Fibroblast of pulmonary artery (primary cell): ENCODE measurements around the gene HES3.

Source experiments
- DNase-seq: peaks from one replicate; pipeline ENCODE4 v3.0.0-alpha.2; 2010; ENCODE audit warnings: low read depth
- H3K4me3 ChIP-seq: replicated peaks from 2 replicates; pipeline ENCODE4 v1.5.1; 2011; ENCODE audit warnings: low read depth, mild to moderate bottlenecking, control low read depth, low read length, moderate library complexity
- TF ChIP-seq, protein P1 (sequence below): IDR thresholded peaks from 2 replicates; pipeline ENCODE4 v1.5.1; 2011; ENCODE audit warnings: mild to moderate bottlenecking, control low read depth, low read length, inconsistent platforms; ENCODE audit errors: missing control alignments

HES3 gene

DNA sequence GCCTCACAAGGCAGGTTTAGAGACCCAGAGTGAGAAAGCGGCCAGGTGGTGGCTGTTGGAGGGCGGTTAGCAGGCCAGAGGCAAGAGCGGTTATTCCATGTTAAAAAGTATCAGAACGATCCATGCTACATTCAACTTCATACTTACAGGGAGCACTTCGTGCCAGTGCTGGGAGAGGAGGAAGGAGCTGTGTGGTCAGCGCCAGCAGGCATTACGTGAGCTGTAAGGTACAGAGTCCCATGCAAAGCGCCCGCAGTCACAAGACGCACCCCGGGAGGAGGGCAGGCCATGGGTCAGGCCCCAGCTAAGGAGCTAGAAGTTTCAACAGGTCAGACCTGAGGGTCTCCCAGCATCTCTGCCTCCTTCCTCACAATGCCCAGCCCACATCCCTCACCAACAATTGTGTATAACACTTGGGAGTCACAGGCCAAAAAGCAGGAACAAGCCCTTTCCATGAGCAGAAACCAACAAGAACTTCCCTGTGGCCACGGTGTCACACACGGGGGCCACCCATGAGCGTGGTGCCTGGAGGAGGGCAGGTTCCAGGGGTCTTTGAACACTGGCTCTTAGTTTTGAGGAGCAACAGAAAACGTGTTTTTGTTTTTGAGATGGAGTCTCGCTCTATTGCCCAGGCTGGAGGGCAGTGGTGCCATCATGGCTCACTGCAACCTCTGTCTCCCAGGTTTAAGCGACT lies 38.7 kb downstream of the HES3 start:
- DNase-seq, result no peak
- H3K4me3 ChIP-seq, result no peak overlapping the region
- TF ChIP-seq, protein P1, sequence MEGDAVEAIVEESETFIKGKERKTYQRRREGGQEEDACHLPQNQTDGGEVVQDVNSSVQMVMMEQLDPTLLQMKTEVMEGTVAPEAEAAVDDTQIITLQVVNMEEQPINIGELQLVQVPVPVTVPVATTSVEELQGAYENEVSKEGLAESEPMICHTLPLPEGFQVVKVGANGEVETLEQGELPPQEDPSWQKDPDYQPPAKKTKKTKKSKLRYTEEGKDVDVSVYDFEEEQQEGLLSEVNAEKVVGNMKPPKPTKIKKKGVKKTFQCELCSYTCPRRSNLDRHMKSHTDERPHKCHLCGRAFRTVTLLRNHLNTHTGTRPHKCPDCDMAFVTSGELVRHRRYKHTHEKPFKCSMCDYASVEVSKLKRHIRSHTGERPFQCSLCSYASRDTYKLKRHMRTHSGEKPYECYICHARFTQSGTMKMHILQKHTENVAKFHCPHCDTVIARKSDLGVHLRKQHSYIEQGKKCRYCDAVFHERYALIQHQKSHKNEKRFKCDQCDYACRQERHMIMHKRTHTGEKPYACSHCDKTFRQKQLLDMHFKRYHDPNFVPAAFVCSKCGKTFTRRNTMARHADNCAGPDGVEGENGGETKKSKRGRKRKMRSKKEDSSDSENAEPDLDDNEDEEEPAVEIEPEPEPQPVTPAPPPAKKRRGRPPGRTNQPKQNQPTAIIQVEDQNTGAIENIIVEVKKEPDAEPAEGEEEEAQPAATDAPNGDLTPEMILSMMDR, result no peak

DNA sequence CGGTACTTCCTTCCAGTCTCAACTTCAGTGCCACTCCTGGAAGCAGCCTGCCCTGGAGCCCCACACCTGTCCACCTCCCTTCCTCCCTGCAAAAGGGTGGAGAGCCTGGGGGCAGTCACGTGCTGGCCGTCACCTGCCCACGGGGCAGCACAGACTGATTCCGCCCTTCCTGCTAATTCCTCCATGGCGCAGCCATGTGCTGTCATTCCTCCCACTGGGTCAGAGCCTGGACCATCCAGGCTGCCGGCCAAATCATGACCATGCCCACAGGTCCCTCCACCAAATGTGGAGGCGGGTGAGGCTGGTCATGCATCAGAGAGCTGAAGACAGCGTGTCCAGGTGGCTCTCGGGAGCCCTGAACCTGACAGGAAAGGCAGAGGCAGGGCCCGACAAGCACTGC lies 41.4 kb downstream of the HES3 start:
- no peak for DNase-seq
- TF ChIP-seq, protein P1, result no peak
- no peak overlapping the region for H3K4me3 ChIP-seq

GRCh38 chr1:6286266-6286665 lies 42.3 kb downstream of the HES3 start:
- TF ChIP-seq, protein P1, result no peak
- no peak for DNase-seq
- no peak overlapping the region for H3K4me3 ChIP-seq

- no peak for DNase-seq
- H3K4me3 ChIP-seq, result no peak overlapping the region
- TF ChIP-seq, protein P1, result no peak
Observed at GRCh38 chr1:6287029-6287428, 43.0 kb downstream of the HES3 start.

- no peak for DNase-seq
- TF ChIP-seq, protein P1, result no peak
- no peak overlapping the region for H3K4me3 ChIP-seq
Observed at GRCh38 chr1:6287431-6287886, 43.5 kb downstream of the HES3 start.

GRCh38 chr1:6288026-6288425 lies 44.0 kb downstream of the HES3 start:
- DNase-seq, result no peak
- TF ChIP-seq, protein P1, result no peak
- H3K4me3 ChIP-seq, result no peak overlapping the region

GRCh38 chr1:6288665-6289064 lies 44.7 kb downstream of the HES3 start:
- DNase-seq, result no peak
- no peak overlapping the region for H3K4me3 ChIP-seq
- TF ChIP-seq, protein P1, result no peak
